SK-N-SH (cell line): ENCODE measurements around the gene MALRD1. TPM values are rescaled to one million over a fixed set of nuclear protein-coding genes. Genes with fewer than 3 reads are reported as not detected.

Experiments used
- CTCF ChIA-PET: fragments of 300-600, 350-600 bp; formaldehyde crosslinking; extraction: SDS; loops from one replicate; lab custom pipeline; 2021; lab: Yijun Ruan, JAX
- POLR2A ChIA-PET: fragments of 350-600 bp; sonication (Branson Sonifier 250); formaldehyde crosslinking; extraction: SDS; loops from one replicate; lab custom pipeline; 2020; ENCODE audit warnings: antibody characterized with exemption, inconsistent platforms; lab: Yijun Ruan, JAX
- DNase-seq: peaks from one replicate; pipeline ENCODE4 v3.0.0; 2012
- H2AFZ ChIP-seq: fragments of 200-600 bp; sonication (generic); 2 replicates; pipeline ENCODE4 v1.8.1; 2016; ENCODE audit warnings: antibody characterized with exemption, mild to moderate bottlenecking, low read depth
- H3F3A ChIP-seq: fragments of 200-600 bp; sonication (generic); replicated peaks from 2 replicates; pipeline ENCODE3; 2016; ENCODE audit warnings: antibody characterized with exemption, mild to moderate bottlenecking; ENCODE audit not compliant: insufficient read depth
- H3K27ac ChIP-seq, 2 experiments: fragments of 200-500 bp in 1 of 2; fragments of 200-600 bp in 1 of 2; sonication (Bioruptor generic) in 1 of 2; sonication (generic), shearing (Covaris generic) in 1 of 2; 2 replicates each; pipeline versions ENCODE4 v1.5.1 to v1.6.1; 2014 to 2016; ENCODE audit warnings: low read depth in 2 of 2, inconsistent platforms in 1 of 2, low read length in 1 of 2, mild to moderate bottlenecking in 1 of 2, mixed read lengths in 1 of 2
- H3K27me3 ChIP-seq: fragments of 200-600 bp; sonication (generic), shearing (Covaris generic); 2 replicates; pipeline ENCODE4 v1.6.1; 2016; ENCODE audit warnings: mixed run types; ENCODE audit not compliant: insufficient read depth
- H3K36me3 ChIP-seq, 2 experiments: fragments of 200-500 bp in 1 of 2; fragments of 200-600 bp in 1 of 2; sonication (Bioruptor generic) in 1 of 2; sonication (generic) in 1 of 2; replicated peaks in 1 of 2; 2 replicates each; pipeline versions ENCODE3 to v1.5.1; 2014 to 2016; ENCODE audit warnings: low read length in 1 of 2, mild to moderate bottlenecking in 1 of 2; ENCODE audit not compliant: insufficient read depth in 2 of 2, control insufficient read depth in 1 of 2
- H3K4me1 ChIP-seq, 2 experiments: fragments of 200-500 bp in 1 of 2; fragments of 200-600 bp in 1 of 2; sonication (Bioruptor generic) in 1 of 2; sonication (generic), shearing (Covaris generic) in 1 of 2; 2 replicates each; pipeline versions ENCODE4 v1.5.1 to v1.6.1; 2014 to 2016; ENCODE audit warnings: low read depth in 1 of 2, low read length in 1 of 2, mixed run types in 1 of 2; ENCODE audit not compliant: insufficient read depth in 2 of 2, control insufficient read depth in 1 of 2
- H3K4me2 ChIP-seq: fragments of 200-600 bp; sonication (generic), shearing (Covaris generic); 2 replicates; pipeline ENCODE4 v1.6.1; 2017; ENCODE audit warnings: mixed run types
- H3K4me3 ChIP-seq, 2 experiments: fragments of 200-500 bp in 1 of 2; fragments of 200-600 bp in 1 of 2; sonication (Bioruptor generic) in 1 of 2; sonication (generic), shearing (Covaris generic) in 1 of 2; 2 replicates each; pipeline versions ENCODE4 v1.5.1 to v1.8.1; 2014 to 2016; ENCODE audit warnings: low read depth in 2 of 2, inconsistent platforms in 1 of 2, low read length in 1 of 2, mild to moderate bottlenecking in 1 of 2, mixed read lengths in 1 of 2, moderate library complexity in 1 of 2
- H3K79me2 ChIP-seq: fragments of 200-600 bp; sonication (generic); 2 replicates; pipeline ENCODE4 v1.8.1; 2017; ENCODE audit warnings: mild to moderate bottlenecking; ENCODE audit not compliant: insufficient read depth
- H3K9ac ChIP-seq: fragments of 200-600 bp; sonication (generic); 2 replicates; pipeline ENCODE4 v1.6.1; 2017; ENCODE audit warnings: mixed run types
- H3K9me2 ChIP-seq: fragments of 200-600 bp; sonication (generic); 2 replicates; pipeline ENCODE4 v1.6.1; 2017; ENCODE audit warnings: mixed run types
- H3K9me3 ChIP-seq: fragments of 200-600 bp; sonication (generic); 2 replicates; pipeline ENCODE4 v1.6.1; 2017; ENCODE audit warnings: mixed run types, mild to moderate bottlenecking, moderate library complexity
- H4K20me1 ChIP-seq: fragments of 200-600 bp; sonication (generic); 2 replicates; pipeline ENCODE4 v1.6.1; 2017; ENCODE audit warnings: mild to moderate bottlenecking, mixed run types; ENCODE audit not compliant: insufficient read depth
- CHD2 ChIP-seq: fragments of 150-350 bp; IDR thresholded peaks from 2 replicates; pipeline ENCODE4 v1.6.1; 2018; ENCODE audit warnings: low read length; ENCODE audit not compliant: partially characterized antibody
- EZH2phosphoT487 ChIP-seq: fragments of 200-600 bp; sonication (generic); IDR thresholded peaks from 2 replicates; pipeline ENCODE4 v1.6.1; 2017; ENCODE audit warnings: low read depth, mixed run types, mild to moderate bottlenecking, antibody characterized with exemption, moderate library complexity, borderline replicate concordance
- FOSL2 ChIP-seq: IDR thresholded peaks from 2 replicates; pipeline ENCODE4 v1.4.0; 2012; ENCODE audit warnings: low read depth, mild to moderate bottlenecking, moderate library complexity, borderline replicate concordance
- FOXJ3 ChIP-seq: sonication (generic); formaldehyde crosslinking; IDR thresholded peaks from 2 replicates; pipeline ENCODE4 v1.5.1; 2020; ENCODE audit warnings: mild to moderate bottlenecking, missing genetic modification reagents
- GABPA ChIP-seq: IDR thresholded peaks from 2 replicates; pipeline ENCODE4 v1.4.0; 2012; ENCODE audit warnings: low read depth, mild to moderate bottlenecking
- GATA2 ChIP-seq: sonication (generic); formaldehyde crosslinking; IDR thresholded peaks from 2 replicates; pipeline ENCODE4 v1.5.0; 2020; ENCODE audit warnings: mild to moderate bottlenecking, missing genetic modification reagents
- IRF3 ChIP-seq: fragments of 150-350 bp; IDR thresholded peaks from 2 replicates; pipeline ENCODE4 v1.6.1; 2016; ENCODE audit warnings: mild to moderate bottlenecking, low read depth, low read length
- MAX ChIP-seq: IDR thresholded peaks from 2 replicates; pipeline ENCODE4 v1.4.0; 2012; ENCODE audit warnings: low read depth
- MEF2A ChIP-seq: IDR thresholded peaks from 2 replicates; pipeline ENCODE4 v1.4.0; 2012; ENCODE audit warnings: low read depth, borderline replicate concordance
- MXI1 ChIP-seq: IDR thresholded peaks from 2 replicates; pipeline ENCODE4 v1.6.1; 2012; ENCODE audit warnings: mild to moderate bottlenecking, low read depth, low read length, improper control_type of control experiment
- NRF1 ChIP-seq: IDR thresholded peaks from 2 replicates; pipeline ENCODE4 v1.6.1; 2012; ENCODE audit warnings: low read depth, mild to moderate bottlenecking, low read length
- POLR2AphosphoS5 ChIP-seq: IDR thresholded peaks from 2 replicates; pipeline ENCODE4 v1.6.1; 2012; ENCODE audit warnings: low read depth, low read length
- RCOR1 ChIP-seq: fragments of 150-350 bp; IDR thresholded peaks from 2 replicates; pipeline ENCODE4 v1.6.1; 2017; ENCODE audit warnings: antibody characterized with exemption, low read length
- RFX5 ChIP-seq: IDR thresholded peaks from 2 replicates; pipeline ENCODE4 v1.6.1; 2012; ENCODE audit warnings: mild to moderate bottlenecking, improper control_type of control experiment, low read length
- RXRA ChIP-seq: IDR thresholded peaks from 2 replicates; pipeline ENCODE4 v1.4.0; 2012; ENCODE audit warnings: low read depth, mild to moderate bottlenecking, borderline replicate concordance
- SIN3A ChIP-seq: IDR thresholded peaks from 2 replicates; pipeline ENCODE4 v1.6.1; 2012; ENCODE audit warnings: low read depth, mild to moderate bottlenecking, low read length, moderate library complexity, borderline replicate concordance
- SMC3 ChIP-seq: IDR thresholded peaks from 2 replicates; pipeline ENCODE4 v1.6.1; 2012; ENCODE audit warnings: low read depth, low read length, improper control_type of control experiment
- TAF1 ChIP-seq: IDR thresholded peaks from 2 replicates; pipeline ENCODE4 v1.6.1; 2012; ENCODE audit warnings: low read depth, mild to moderate bottlenecking, low read length, moderate library complexity, borderline replicate concordance
- TCF12 ChIP-seq: IDR thresholded peaks from 2 replicates; pipeline ENCODE4 v1.4.0; 2012
- TEAD4 ChIP-seq: IDR thresholded peaks from 2 replicates; pipeline ENCODE4 v1.4.0; 2012; ENCODE audit warnings: mild to moderate bottlenecking, borderline replicate concordance; ENCODE audit not compliant: insufficient read depth
- USF1 ChIP-seq: IDR thresholded peaks from 2 replicates; pipeline ENCODE4 v1.4.0; 2012; ENCODE audit warnings: low read depth, borderline replicate concordance
- USF2 ChIP-seq: fragments of 150-350 bp; IDR thresholded peaks from 2 replicates; pipeline ENCODE4 v1.6.1; 2017; ENCODE audit warnings: antibody characterized with exemption, low read length, low read depth, borderline replicate concordance
- YY1 ChIP-seq: IDR thresholded peaks from 2 replicates; pipeline ENCODE4 v1.4.0; 2012; ENCODE audit warnings: low read depth, mild to moderate bottlenecking
- ZBTB33 ChIP-seq: IDR thresholded peaks from 2 replicates; pipeline ENCODE4 v1.4.0; 2012; ENCODE audit warnings: low read depth, borderline replicate concordance
- WGBS: methylation state at CpG from one replicate; pipeline ENCODE4 v1.1.6; 2017; ENCODE audit warnings: low lambda C conversion rate; 5-methylcytosine and 5-hydroxymethylcytosine counted together
- polyA plus RNA-seq, 3 experiments: library from polyadenylated mRNA; depleted of rRNA; stranded (reverse); fragments of >200 nt; gene quantifications; 2 replicates each; pipeline ENCODE4 v1.2.3, GENCODE V29; 2012

The MALRD1 gene
- polyA plus RNA-seq, 1 of the 3 experiments (the other 2 are of a cell fraction): not detected

GRCh38 chr10:19702215-19702614, 653.6 kb downstream of the MALRD1 start (continued):
- TF ChIP-seq USF1 (no peak), RXRA (no peak), TCF12 (peak; percentile 84), GABPA (no peak), SMC3 (no peak), ZBTB33 (no peak), FOXJ3 (CRISPR knock-in tag) (no peak), FOSL2 (peak; percentile 83; the same call in 1 of the 2 replicates), SIN3A (no peak), GATA2 (CRISPR knock-in tag) (no peak), RFX5 (no peak), NRF1 (no peak), RCOR1 (no peak), MAX (0 out of 2 replicates have a peak, but pooled peaks have one; percentile 28), TEAD4 (peak; percentile 82), IRF3 (no peak), TAF1 (no peak), EZH2phosphoT487 (no peak), CHD2 (no peak), MXI1 (no peak)

GRCh38 chr10:19704544-19704943, 655.9 kb downstream of the MALRD1 start:
- no peak for DNase-seq
- Histone ChIP-seq H3K36me3 (no peaks in the 10 kb centered on the region), H3K27ac (no peak overlapping the region)
- TF ChIP-seq SIN3A (no peak), MEF2A (no peak), RCOR1 (no peak), YY1 (no peak), POLR2AphosphoS5 (no peak), MAX (no peak), USF2 (no peak), IRF3 (no peak), ZBTB33 (no peak)

More at GRCh38 chr10:19704544-19704943, 655.9 kb downstream of the MALRD1 start:
- H3K27me3 ChIP-seq: no peaks in the 10 kb centered on the region
- ChIA-PET CTCF (no interaction called here), POLR2A (no interaction called here)
- H3K4me1 ChIP-seq: peaks cover 0 to 8% of the 10 kb centered on the region in 2 experiments; a peak in 1 of 4 replicates
- no peak overlapping the region for H2AFZ ChIP-seq
- no peak overlapping the region for H3K9ac ChIP-seq
- 65% methylated on average over 2 of the region's 2 CpGs for WGBS
- H4K20me1 ChIP-seq: no peaks in the 10 kb centered on the region
- no peaks in the 10 kb centered on the region for H3K9me2 ChIP-seq
- no peaks in the 10 kb centered on the region for H3K79me2 ChIP-seq
- H3K4me2 ChIP-seq: no peak overlapping the region
- H3K9me3 ChIP-seq: no peaks in the 10 kb centered on the region
- H3F3A ChIP-seq: no peaks in the 10 kb centered on the region
- no peak overlapping the region for H3K4me3 ChIP-seq
